Mesothelial cell of epicardium (in vitro differentiated cells): Measurements from ENCODE around the gene SBSN. TPM values are rescaled to one million over a fixed set of nuclear protein-coding genes. Genes with fewer than 3 reads are reported as not detected.

Experiments
- DNase-seq, 2 experiments: peaks; one replicate each; pipeline ENCODE4 v3.0.0; 2021; ENCODE audit warnings: low spot score in 2 of 2; ENCODE audit not compliant: unreplicated experiment in 2 of 2
- H3K27ac Mint-ChIP-seq: 2 replicates; pipeline ENCODE4 v1.8.0; 2021; ENCODE audit warnings: mixed read lengths
- H3K27me3 Mint-ChIP-seq: 2 replicates; pipeline ENCODE4 v1.8.0; 2021; ENCODE audit warnings: low read depth, mixed read lengths
- H3K36me3 Mint-ChIP-seq: 2 replicates; pipeline ENCODE4 v1.8.0; 2021; ENCODE audit warnings: mixed read lengths
- H3K4me1 Mint-ChIP-seq: 2 replicates; pipeline ENCODE4 v1.8.0; 2021; ENCODE audit warnings: mixed read lengths
- H3K4me3 Mint-ChIP-seq: 2 replicates; pipeline ENCODE4 v1.8.0; 2021; ENCODE audit warnings: mild to moderate bottlenecking, moderate library complexity, mixed read lengths
- H3K9me3 Mint-ChIP-seq: 2 replicates; pipeline ENCODE4 v1.8.0; 2021; ENCODE audit warnings: mixed read lengths
- CTCF ChIP-seq: fragments of 200-600 bp; sonication (generic); IDR thresholded peaks from one replicate; pipeline ENCODE4 v1.5.0; 2021; ENCODE audit warnings: antibody characterized with exemption; ENCODE audit not compliant: unreplicated experiment
- total RNA-seq: library from RNA; stranded (reverse); gene quantifications from 3 replicates; pipeline ENCODE4 v1.2.1, GENCODE V29; 2021

Gene SBSN
- total RNA-seq, 1 donor from 2014 or later = 0.49 TPM

DNA sequence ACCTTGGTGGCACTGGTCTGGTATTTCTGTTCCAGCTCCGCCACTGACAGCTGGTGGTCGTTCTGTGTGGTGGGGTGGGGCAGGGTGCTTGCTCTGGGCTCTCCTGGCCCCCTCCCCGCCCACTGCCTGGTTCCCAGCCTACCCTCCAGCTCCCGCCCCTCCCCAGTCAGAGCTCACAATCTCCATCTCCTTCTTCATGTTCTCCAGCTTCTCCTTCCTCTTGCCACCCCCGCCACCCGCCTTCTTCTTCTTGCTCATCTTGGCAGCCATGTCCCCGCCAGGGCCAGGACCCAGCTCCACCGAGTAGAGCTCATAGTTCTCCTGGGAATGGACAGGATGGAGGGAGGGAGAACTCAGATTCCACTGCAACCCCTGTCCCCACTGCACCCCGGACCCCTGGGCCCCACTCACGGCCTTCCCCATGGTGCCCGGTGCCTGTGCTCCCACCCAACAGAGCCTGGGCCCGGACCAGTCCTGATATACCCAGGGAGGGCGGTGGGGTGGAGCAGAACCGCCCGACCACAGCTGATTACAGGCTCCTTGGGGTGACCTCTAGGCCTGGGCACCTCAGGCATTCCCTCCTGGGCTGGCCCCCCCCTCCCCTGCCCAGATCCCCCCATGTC lies 35.2 kb upstream of the SBSN start, which contains the start of gene ATP4A:
Gene ATP4A (minus strand): TSS at position 452 of the 623 bp plus-strand sequence. CDS start 29 bp downstream, at position 423.
- Mint-ChIP-seq H3K27ac (no peak within 1 kb of the TSS), H3K9me3 (no peaks in the 10 kb centered on the region), H3K27me3 (peaks cover 77% of the 10 kb centered on the region), H3K36me3 (no peaks in the 10 kb centered on the region), H3K4me3 (no peak within 1 kb of the TSS), H3K4me1 (no peaks in the 10 kb centered on the region)
- no peak for TF ChIP-seq CTCF
- no peak for DNase-seq

DNA sequence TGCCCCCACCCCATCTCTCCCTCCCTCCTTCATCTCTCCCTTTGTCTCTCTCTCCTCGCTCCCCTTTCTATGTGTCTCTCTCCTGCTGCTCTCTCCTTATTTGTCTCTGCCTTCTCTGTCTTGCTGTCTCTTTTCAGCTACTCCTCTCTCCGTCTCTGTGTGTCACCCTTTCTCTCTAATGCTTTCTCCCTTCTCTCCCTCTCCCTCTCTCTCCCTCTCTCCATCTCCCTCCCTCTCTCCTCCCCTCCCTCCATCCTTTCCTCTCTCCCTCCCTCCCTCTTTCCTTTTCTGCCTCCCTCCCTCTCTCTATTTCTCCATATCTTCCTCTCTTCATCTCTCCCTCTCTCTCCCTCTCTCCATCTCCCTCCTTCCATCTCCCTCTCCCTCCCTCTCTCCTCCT lies 34.7 kb upstream of the SBSN start:
- H3K4me1 Mint-ChIP-seq = peaks cover 2% of the 10 kb centered on the region
- no peak for DNase-seq
- H3K36me3 Mint-ChIP-seq = no peaks in the 10 kb centered on the region
- TF ChIP-seq CTCF = no peak
- no peak overlapping the region for H3K27ac Mint-ChIP-seq
- no peak overlapping the region for H3K4me3 Mint-ChIP-seq
- peaks cover 80% of the 10 kb centered on the region for H3K27me3 Mint-ChIP-seq
- H3K9me3 Mint-ChIP-seq = no peaks in the 10 kb centered on the region

DNA sequence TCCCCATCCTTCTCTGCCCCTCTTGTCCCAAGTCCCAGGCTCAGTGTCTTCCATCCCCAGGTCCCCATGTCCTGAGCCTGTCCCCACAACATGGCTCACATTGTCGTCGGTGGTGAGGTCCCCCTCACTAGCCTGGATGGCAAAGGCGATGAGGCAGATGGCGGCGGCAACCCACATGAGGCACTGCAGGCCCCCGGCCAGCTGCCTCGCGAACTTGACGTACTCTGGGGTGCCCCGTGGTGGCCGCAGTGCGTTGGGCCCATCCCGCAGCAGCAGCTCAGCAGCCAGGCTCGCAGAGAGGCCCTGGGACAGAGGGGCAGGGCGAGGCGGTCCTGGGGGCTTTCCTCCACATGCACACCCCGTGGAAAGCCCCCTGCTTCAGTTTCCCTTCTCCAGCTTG lies 34.2 kb upstream of the SBSN start:
- H3K27me3 Mint-ChIP-seq = peaks cover 82% of the 10 kb centered on the region
- H3K9me3 Mint-ChIP-seq = no peaks in the 10 kb centered on the region
- TF ChIP-seq CTCF = no peak
- DNase-seq = no peak
- no peaks in the 10 kb centered on the region for H3K36me3 Mint-ChIP-seq
- H3K4me3 Mint-ChIP-seq = no peak overlapping the region
- peaks cover 2% of the 10 kb centered on the region for H3K4me1 Mint-ChIP-seq
- no peak overlapping the region for H3K27ac Mint-ChIP-seq

- H3K36me3 Mint-ChIP-seq = no peaks in the 10 kb centered on the region
- peaks cover 82% of the 10 kb centered on the region for H3K27me3 Mint-ChIP-seq
- no peak for TF ChIP-seq CTCF
Observed at GRCh38 chr19:35561436-35561835, 33.3 kb upstream of the SBSN start.

DNA sequence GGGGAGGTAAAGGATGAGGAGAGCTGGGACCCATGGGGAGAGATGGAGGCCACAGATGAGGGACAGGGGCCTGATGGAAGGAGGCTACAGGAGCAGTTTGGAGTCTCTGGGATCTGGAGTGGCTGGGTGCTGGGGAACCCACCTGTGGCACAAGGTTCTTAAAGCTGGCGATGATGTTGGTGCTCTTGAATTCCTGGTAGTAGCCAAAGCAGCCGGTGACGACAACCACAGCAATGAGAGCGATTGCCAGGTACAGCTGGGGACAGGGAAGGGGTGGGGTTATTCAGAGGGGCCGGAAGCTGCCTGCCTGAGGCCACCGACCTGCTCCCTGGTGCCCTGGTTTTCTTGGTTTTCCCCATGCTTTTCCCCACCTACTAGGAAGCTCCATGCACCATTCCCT lies 32.6 kb upstream of the SBSN start:
- H3K4me1 Mint-ChIP-seq = peaks cover 4% of the 10 kb centered on the region
- no peak overlapping the region for H3K27ac Mint-ChIP-seq
- H3K36me3 Mint-ChIP-seq = no peaks in the 10 kb centered on the region
- H3K27me3 Mint-ChIP-seq = peaks cover 89% of the 10 kb centered on the region
- no peak for DNase-seq
- no peak for TF ChIP-seq CTCF
- no peaks in the 10 kb centered on the region for H3K9me3 Mint-ChIP-seq
- H3K4me3 Mint-ChIP-seq = no peak overlapping the region

More at GRCh38 chr19:35561436-35561835, 33.3 kb upstream of the SBSN start:
- Mint-ChIP-seq H3K27ac (no peak overlapping the region), H3K9me3 (no peaks in the 10 kb centered on the region), H3K4me1 (peaks cover 4% of the 10 kb centered on the region), H3K4me3 (no peak overlapping the region)
- no peak for DNase-seq
